MCF 10A (cell line): ENCODE measurements around the gene TMBIM4. TPM values are rescaled to one million over a fixed set of nuclear protein-coding genes. Genes with fewer than 3 reads are reported as not detected.
A peak's percentile ranks its signal among the peaks of the same experiment; 100 is the strongest.

Experiments
- BruUV-seq: library from RNA; stranded (reverse); fragments of 400-500 nt; replicated peaks from 2 replicates; lab custom pipeline; 2021; lab: Mats Ljungman, UMichigan
- CTCF ChIA-PET: fragments of 300-600 bp; sonication (Branson Sonifier 250); formaldehyde crosslinking; extraction: SDS; loops from one replicate; lab custom pipeline; 2021; ENCODE audit warnings: antibody characterized with exemption, inconsistent platforms; lab: Yijun Ruan, JAX
- POLR2A ChIA-PET: fragments of 300-600, 350-650 bp; sonication (Branson Sonifier 250); formaldehyde crosslinking; extraction: SDS; loops from one replicate; lab custom pipeline; 2020; ENCODE audit warnings: antibody characterized with exemption, inconsistent platforms; lab: Yijun Ruan, JAX
- DNase-seq: peaks from one replicate; pipeline ENCODE4 v3.0.0-alpha.2; 2018; ENCODE audit not compliant: unreplicated experiment
- H3K27ac Mint-ChIP-seq: one replicate; pipeline ENCODE4 v1.8.0; 2022; ENCODE audit warnings: mild to moderate bottlenecking, low read depth, mixed read lengths; ENCODE audit not compliant: unreplicated experiment
- H3K27me3 Mint-ChIP-seq: one replicate; pipeline ENCODE4 v1.8.0; 2022; ENCODE audit warnings: mixed read lengths; ENCODE audit not compliant: insufficient read depth, unreplicated experiment
- H3K36me3 Mint-ChIP-seq: one replicate; pipeline ENCODE4 v1.8.0; 2022; ENCODE audit warnings: mild to moderate bottlenecking, moderate library complexity, mixed read lengths; ENCODE audit not compliant: insufficient read depth, unreplicated experiment
- H3K4me1 Mint-ChIP-seq: one replicate; pipeline ENCODE4 v1.8.0; 2022; ENCODE audit warnings: mixed read lengths; ENCODE audit not compliant: insufficient read depth, unreplicated experiment
- H3K4me3 Mint-ChIP-seq: one replicate; pipeline ENCODE4 v1.8.0; 2022; ENCODE audit warnings: mild to moderate bottlenecking, moderate library complexity, mixed read lengths; ENCODE audit not compliant: unreplicated experiment
- H3K9me3 Mint-ChIP-seq: one replicate; pipeline ENCODE4 v1.8.0; 2022; ENCODE audit warnings: mixed read lengths; ENCODE audit not compliant: unreplicated experiment
- intact Hi-C: fragments of 100-400 bp; cut with micrococcal nuclease; formaldehyde crosslinking; loops from 2 replicates; pipeline ENCODE4 v1.14.1; 2022
- total RNA-seq: library from RNA; stranded (reverse); gene quantifications from 2 replicates; pipeline ENCODE4 v1.2.3, GENCODE V29; 2022
- TF ChIP-seq, protein P1 (sequence below): fragments of 200-600 bp; IDR thresholded peaks from one replicate; pipeline ENCODE4 v1.8.0; 2022; ENCODE audit warnings: antibody characterized with exemption, mild to moderate bottlenecking; ENCODE audit not compliant: unreplicated experiment

TMBIM4 gene
- total RNA-seq, 1 experiment from 2014 or later, result 74.3 TPM

DNA sequence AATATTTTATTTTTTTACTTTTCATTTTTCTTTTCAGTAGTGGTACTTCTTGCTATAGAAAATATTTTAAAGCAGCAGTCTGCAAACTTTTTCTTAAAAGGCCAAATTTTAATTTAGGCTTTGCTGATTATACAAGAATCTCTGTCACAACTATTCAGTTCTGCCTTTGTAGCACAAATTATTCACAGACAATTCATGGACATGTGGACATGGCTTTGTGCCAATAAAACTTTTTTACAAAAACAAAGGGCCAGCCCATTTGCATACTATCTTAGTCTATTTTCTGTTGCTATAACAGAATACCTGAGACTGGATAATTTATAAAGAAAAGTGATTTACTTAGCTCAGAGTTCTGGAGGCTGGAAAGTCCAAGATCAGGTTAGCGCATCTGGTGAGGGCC is 56.3 kb downstream of the TMBIM4 start:
- no TSS peak for BruUV-seq
- H3K4me3 Mint-ChIP-seq, result no peak overlapping the region
- no peaks in the 10 kb centered on the region for H3K27me3 Mint-ChIP-seq
- ChIA-PET CTCF (interaction anchor here (0.6 to 0.8 kb wide), 2 partner anchors 18 to 289 kb away, joined by 3 to 5 read pairs; partner anchors contain the start of gene HMGA2), POLR2A (interaction anchor here (0.9 kb wide), 1 partner anchor 12 kb away, joined by 5 read pairs; no protein-coding TSS in a partner anchor)
- peaks cover 6% of the 10 kb centered on the region for H3K4me1 Mint-ChIP-seq
- H3K36me3 Mint-ChIP-seq, result no peaks in the 10 kb centered on the region
- TF ChIP-seq, protein P1, sequence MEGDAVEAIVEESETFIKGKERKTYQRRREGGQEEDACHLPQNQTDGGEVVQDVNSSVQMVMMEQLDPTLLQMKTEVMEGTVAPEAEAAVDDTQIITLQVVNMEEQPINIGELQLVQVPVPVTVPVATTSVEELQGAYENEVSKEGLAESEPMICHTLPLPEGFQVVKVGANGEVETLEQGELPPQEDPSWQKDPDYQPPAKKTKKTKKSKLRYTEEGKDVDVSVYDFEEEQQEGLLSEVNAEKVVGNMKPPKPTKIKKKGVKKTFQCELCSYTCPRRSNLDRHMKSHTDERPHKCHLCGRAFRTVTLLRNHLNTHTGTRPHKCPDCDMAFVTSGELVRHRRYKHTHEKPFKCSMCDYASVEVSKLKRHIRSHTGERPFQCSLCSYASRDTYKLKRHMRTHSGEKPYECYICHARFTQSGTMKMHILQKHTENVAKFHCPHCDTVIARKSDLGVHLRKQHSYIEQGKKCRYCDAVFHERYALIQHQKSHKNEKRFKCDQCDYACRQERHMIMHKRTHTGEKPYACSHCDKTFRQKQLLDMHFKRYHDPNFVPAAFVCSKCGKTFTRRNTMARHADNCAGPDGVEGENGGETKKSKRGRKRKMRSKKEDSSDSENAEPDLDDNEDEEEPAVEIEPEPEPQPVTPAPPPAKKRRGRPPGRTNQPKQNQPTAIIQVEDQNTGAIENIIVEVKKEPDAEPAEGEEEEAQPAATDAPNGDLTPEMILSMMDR, result no peak
- intact Hi-C loops, result no loop called here
- no peak for DNase-seq
- no peak overlapping the region for H3K27ac Mint-ChIP-seq
- no peaks in the 10 kb centered on the region for H3K9me3 Mint-ChIP-seq

DNA sequence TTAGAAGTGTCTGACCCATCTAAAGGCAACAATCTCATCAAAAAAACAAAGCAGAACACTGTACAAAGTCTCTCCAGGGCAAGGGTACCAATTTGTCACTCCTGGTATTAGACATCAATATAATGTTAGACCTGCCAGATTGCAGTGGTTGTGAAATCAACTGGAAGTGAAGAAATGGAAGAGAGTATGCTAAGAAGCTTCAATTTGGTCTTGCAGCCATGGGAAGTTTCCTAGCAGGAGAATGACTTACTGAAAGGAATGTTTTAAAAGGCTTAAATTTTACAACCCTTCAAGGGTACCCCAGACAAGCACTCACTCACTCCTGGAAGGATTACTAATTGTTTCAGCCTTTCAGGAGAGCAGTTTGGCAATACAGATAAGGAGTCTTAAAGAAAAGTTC is 58.2 kb downstream of the TMBIM4 start:
- ChIA-PET CTCF (interaction anchor here (0.9 kb wide), 1 partner anchor 36 kb away, joined by 3 read pairs; no protein-coding TSS in a partner anchor), POLR2A (interaction anchor here (0.6 to 0.8 kb wide), 3 partner anchors 37 to 896 kb away, joined by 3 to 4 read pairs (median 3); no protein-coding TSS in a partner anchor)
- Mint-ChIP-seq H3K27me3 (no peaks in the 10 kb centered on the region), H3K4me1 (peaks cover 16% of the 10 kb centered on the region), H3K4me3 (no peak overlapping the region), H3K36me3 (no peaks in the 10 kb centered on the region), H3K9me3 (no peaks in the 10 kb centered on the region), H3K27ac (no peak overlapping the region)
- TF ChIP-seq, protein P1, result no peak
- peak; percentile 26 for DNase-seq
- no TSS peak for BruUV-seq
- intact Hi-C loops, result no loop called here

DNA sequence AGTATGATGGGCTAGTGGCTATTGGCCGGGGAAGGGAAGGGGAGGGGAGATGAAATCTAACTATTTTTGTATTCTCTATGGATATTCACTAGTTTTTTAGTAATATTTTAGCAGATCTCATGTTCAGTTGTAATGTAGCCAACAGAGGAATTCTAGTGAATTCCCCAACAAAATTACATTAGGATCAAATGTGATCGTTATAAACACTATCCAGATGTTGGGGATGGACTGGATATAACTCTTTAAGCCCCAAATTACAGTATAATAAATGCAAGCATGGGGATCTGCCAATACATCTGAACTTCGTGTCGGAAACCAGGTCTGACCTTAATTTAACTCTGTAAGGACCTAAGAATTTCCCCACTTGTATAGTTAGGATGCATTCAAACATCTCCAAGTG is 60.7 kb downstream of the TMBIM4 start:
- ChIA-PET POLR2A (no interaction called here), CTCF (interaction anchor here (0.6 kb wide), 1 partner anchor 33 kb away, joined by 3 read pairs; no protein-coding TSS in a partner anchor)
- Mint-ChIP-seq H3K4me1 (peaks cover 16% of the 10 kb centered on the region), H3K9me3 (no peaks in the 10 kb centered on the region), H3K27me3 (no peaks in the 10 kb centered on the region), H3K27ac (no peak overlapping the region), H3K36me3 (peaks cover 6% of the 10 kb centered on the region), H3K4me3 (no peak overlapping the region)
- intact Hi-C loops, result loop anchor here (5.0 to 10.0 kb wide), 3 partner anchors 282 to 1214 kb away; no protein-coding TSS in a partner anchor
- DNase-seq, result no peak
- TF ChIP-seq, protein P1, result no peak
- BruUV-seq, result no TSS peak

DNA sequence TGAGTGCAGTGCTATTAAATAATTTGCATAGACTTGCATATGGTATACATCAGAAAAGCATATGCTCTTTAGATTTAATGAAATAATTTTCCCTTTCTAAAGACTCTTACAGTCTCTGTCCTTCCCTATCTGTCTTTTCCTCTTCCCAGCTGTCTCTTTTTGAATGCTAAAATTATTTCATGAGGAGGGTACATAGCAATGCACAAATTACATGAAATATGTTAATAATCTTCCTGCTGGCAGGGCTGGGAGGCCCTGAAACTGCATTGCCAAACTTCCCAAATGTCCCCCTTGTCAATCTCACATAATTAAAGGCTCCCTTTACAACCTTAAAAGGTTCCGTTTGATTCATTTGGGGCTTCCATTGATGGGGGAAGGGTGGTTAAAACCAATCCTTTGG is 61.4 kb downstream of the TMBIM4 start:
- Mint-ChIP-seq H3K4me1 (peaks cover 16% of the 10 kb centered on the region), H3K36me3 (peaks cover 6% of the 10 kb centered on the region), H3K27me3 (no peaks in the 10 kb centered on the region), H3K9me3 (no peaks in the 10 kb centered on the region), H3K4me3 (no peak overlapping the region), H3K27ac (no peak overlapping the region)
- TF ChIP-seq, protein P1, result no peak
- CTCF ChIA-PET, result interaction anchor here (0.9 to 1.4 kb wide), 3 partner anchors 149 to 1214 kb away, joined by 3 to 6 read pairs (median 3); no protein-coding TSS in a partner anchor
- no TSS peak for BruUV-seq
- DNase-seq, result no peak
- POLR2A ChIA-PET, result interaction anchor here (1.8 kb wide), 1 partner anchor 22 kb away, joined by 6 read pairs; the partner anchor contains the start of gene LLPH
- intact Hi-C loops, result loop anchor here (5.0 to 10.0 kb wide), 3 partner anchors 281 to 1214 kb away; no protein-coding TSS in a partner anchor
